Activated CD8-positive, alpha-beta memory T cell treated with anti-CD3 and anti-CD28 coated beads, Interleukin-2, amount 10 ng/mL, durations not matched to agents 7 days and 5 days (primary cell): ENCODE results near the gene PAAF1. TPM values are rescaled to one million over a fixed set of nuclear protein-coding genes. Genes with fewer than 3 reads are reported as not detected.

ENCODE experiments used
- ATAC-seq: fragments of 150-1000 bp; cut with Tn5 transposase; one replicate; pipeline ENCODE4 v1.10.0; 2021; ENCODE audit warnings: moderate library complexity
- CTCF ChIA-PET: fragments of 350-600 bp; sonication (Branson Sonifier 250); formaldehyde crosslinking; loops from one replicate; lab custom pipeline; 2021; ENCODE audit warnings: antibody characterized with exemption; lab: Charles Lee
- DNase-seq: peaks from one replicate; pipeline ENCODE4 v3.0.0-alpha.2; 2020
- H3K27ac Mint-ChIP-seq: one replicate; pipeline ENCODE4 v1.8.0; 2021; ENCODE audit warnings: mild to moderate bottlenecking, mixed read lengths
- H3K27me3 Mint-ChIP-seq: one replicate; pipeline ENCODE4 v1.8.0; 2021; ENCODE audit warnings: mixed read lengths
- H3K36me3 Mint-ChIP-seq: one replicate; pipeline ENCODE4 v1.8.0; 2021; ENCODE audit warnings: mild to moderate bottlenecking, mixed read lengths
- H3K4me1 Mint-ChIP-seq: one replicate; pipeline ENCODE4 v1.8.0; 2021; ENCODE audit warnings: mixed read lengths
- H3K4me3 Mint-ChIP-seq: one replicate; pipeline ENCODE4 v1.8.0; 2021; ENCODE audit warnings: mild to moderate bottlenecking, moderate library complexity, mixed read lengths
- H3K9me3 Mint-ChIP-seq: one replicate; pipeline ENCODE4 v1.8.0; 2022; ENCODE audit warnings: low read depth, mixed read lengths
- total RNA-seq, 2 experiments: library from RNA; stranded (reverse); gene quantifications; one replicate each; pipeline ENCODE4 v1.2.3, GENCODE V29; 2021

PAAF1 gene
- total RNA-seq, 2 experiments from 2014 or later: 21.0 to 25.5 TPM

DNA sequence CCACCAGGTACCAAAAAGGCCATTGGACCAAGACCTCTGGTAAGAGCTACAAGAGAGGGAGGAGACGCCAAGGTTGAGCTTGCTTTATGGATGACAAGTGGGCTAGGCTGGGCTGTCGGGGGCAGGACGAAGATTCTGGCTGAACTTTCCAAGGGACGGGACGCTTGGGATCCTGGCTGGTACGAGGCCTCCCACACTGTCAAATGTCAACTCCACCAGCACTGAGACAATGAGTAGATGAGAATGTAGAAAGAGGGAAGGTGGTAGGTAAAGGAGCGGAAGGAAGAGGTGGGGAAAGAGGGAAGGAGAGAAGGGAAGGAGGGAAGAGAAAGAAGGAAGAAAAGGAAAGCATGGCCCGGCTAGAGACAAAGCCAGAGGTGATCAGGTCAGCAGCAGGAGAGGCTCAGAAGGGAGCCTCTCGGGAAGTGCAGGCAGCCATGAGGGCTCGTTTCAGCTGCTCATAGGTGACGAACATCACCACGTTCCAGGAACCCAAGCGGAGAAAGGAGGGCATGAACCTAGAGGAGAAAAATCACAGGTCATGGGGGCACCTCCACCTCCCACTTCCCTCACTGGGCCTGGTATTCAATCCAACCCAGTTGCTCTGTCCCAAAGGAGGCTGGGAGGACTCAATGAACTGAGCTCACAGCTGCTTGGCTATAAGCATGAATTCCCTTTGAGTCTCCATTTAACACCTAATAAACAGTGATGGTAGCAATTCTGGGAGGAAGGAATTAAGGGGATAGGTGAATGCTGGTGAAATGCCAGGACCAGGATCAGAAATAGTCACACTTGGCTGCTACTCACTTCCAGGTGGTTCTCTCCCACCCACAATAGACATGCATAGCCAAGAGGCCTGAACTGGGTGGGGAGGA, 98.0 kb downstream of the PAAF1 start:
- Mint-ChIP-seq H3K4me3 (peak overlapping the region; percentile 14), H3K27me3 (no peaks in the 10 kb centered on the region), H3K27ac (peak overlapping the region; percentile 82), H3K4me1 (peaks cover 79% of the 10 kb centered on the region), H3K36me3 (peaks cover 57% of the 10 kb centered on the region), H3K9me3 (no peaks in the 10 kb centered on the region)
- CTCF ChIA-PET: interaction anchor here (0.6 to 1.5 kb wide), 5 partner anchors 7 to 57 kb away, joined by 3 to 4 read pairs (median 3); partner anchors contain the start of gene UCP2
- ATAC-seq (no peak), DNase-seq (no peak)

DNA sequence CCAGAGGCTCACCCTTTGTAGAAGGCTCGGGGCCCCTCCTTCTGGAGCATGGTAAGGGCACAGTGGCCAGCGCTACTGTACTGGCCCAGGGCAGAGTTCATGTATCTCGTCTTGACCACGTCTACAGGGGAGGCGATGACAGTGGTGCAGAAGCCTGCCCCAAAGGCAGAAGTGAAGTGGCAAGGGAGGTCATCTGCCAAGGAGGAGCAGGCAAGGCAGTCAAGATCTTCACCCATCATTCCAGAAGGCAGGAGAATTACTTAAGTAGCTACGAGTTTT, 98.6 kb downstream of the PAAF1 start:
- DNase-seq (no peak), ATAC-seq (no peak)
- Mint-ChIP-seq H3K4me1 (peaks cover 79% of the 10 kb centered on the region), H3K36me3 (peaks cover 61% of the 10 kb centered on the region), H3K27me3 (no peaks in the 10 kb centered on the region), H3K27ac (peak overlapping the region; percentile 18), H3K9me3 (no peaks in the 10 kb centered on the region), H3K4me3 (no peak overlapping the region)
- CTCF ChIA-PET: interaction anchor here (0.8 to 1.1 kb wide), 2 partner anchors 11 to 22 kb away, joined by 3 read pairs; no protein-coding TSS in a partner anchor

DNA sequence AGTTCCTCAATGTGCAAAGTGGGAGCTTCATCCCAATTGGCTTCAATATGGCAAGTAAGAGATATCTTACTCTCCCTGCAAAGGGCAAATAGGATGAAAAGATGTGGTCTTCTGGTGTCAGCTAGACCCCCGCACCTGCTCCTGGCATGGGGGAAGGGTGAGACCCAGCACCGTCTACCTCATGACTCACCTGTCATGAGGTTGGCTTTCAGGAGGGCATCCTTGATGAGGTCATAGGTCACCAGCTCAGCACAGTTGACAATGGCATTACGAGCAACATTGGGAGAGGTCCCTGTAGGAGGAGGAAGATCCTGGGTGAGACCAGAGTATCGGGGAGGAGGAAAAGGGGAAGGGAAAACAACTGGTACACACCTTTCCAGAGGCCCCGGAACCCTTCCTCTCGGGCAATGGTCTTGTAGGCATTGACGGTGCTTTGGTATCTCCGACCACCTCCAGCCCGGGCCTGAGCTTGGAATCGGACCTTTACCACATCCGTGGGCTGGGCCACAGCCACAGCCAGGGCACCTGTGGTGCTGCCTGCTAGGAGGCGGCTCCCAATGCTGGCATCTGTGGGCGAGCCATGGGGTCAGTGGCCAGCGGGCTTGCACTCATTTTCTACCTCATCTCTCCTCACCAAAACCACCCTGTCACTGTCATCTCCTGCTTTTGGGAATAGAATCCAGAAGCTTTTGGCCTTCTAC, 99.8 kb downstream of the PAAF1 start:
- no peak for ATAC-seq
- CTCF ChIA-PET: interaction anchor here (0.8 to 1.1 kb wide), 2 partner anchors 13 to 21 kb away, joined by 3 read pairs; no protein-coding TSS in a partner anchor

DNA sequence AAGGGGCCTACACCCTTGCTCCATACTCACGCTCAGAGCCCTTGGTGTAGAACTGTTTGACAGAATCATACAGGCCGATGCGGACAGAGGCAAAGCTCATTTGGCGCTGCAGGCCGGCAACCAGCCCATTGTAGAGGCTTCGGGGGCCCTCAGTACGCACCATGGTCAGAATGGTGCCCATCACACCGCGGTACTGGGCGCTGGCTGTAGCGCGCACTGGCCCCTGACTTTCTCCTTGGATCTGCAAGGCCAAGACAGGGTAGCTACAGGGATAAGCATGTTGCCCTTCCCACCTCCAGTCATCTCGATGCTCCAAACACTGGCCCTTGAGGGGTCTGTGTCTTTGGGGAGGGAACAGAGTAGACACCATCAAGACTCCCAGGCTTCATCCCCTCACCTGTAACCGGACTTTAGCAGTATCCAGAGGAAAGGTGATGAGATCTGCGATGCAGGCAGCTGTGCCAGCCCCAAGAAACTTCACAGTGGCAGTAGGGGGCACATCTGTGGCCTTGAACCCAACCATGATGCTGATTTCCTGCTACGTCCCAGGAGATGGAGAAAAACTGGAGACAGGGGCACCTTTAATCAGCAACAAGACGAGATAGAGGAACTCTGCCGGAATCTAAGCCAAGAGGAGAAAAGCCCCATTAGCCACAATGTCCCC, 101.2 kb downstream of the PAAF1 start:
- peaks cover 74% of the 10 kb centered on the region for H3K4me1 Mint-ChIP-seq
- no peak for DNase-seq
- H3K4me3 Mint-ChIP-seq: no peak overlapping the region
- H3K27me3 Mint-ChIP-seq: no peaks in the 10 kb centered on the region
- peak overlapping the region; percentile 64 for H3K27ac Mint-ChIP-seq
- no peak for ATAC-seq
- no peaks in the 10 kb centered on the region for H3K9me3 Mint-ChIP-seq
- CTCF ChIA-PET: no interaction called here
- peaks cover 82% of the 10 kb centered on the region for H3K36me3 Mint-ChIP-seq

More for the DNA sequence above, 99.8 kb downstream of the PAAF1 start:
- peaks cover 80% of the 10 kb centered on the region for H3K4me1 Mint-ChIP-seq
- peaks cover 73% of the 10 kb centered on the region for H3K36me3 Mint-ChIP-seq
- no peaks in the 10 kb centered on the region for H3K9me3 Mint-ChIP-seq
- DNase-seq: no peak
- H3K27me3 Mint-ChIP-seq: no peaks in the 10 kb centered on the region
- peak overlapping the region; percentile 59 for H3K27ac Mint-ChIP-seq
- no peak overlapping the region for H3K4me3 Mint-ChIP-seq

DNA sequence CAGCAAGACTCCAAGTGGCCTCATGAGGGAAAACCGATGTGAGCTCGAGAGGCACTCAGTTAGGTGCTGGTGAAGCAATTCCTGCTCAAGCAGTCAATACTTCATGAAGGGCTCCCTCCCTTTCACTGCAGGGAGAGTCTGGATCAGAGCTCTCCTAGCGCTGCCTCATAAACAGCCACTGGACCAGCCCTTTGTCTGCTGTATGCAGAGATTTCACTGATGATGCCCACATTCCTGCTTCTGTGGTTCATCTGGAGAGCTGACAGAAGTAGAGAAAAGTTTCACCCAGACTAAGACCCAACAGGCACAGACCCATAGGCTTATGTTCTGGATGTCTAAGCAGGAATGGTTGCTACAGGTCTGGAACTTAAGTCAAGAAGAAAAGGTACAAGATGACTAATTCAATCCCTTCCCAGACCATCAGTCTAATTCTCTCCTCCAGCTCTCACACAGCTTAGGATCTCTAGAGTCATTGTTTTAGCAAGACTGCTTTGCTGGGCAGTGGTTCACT, 101.8 kb downstream of the PAAF1 start:
- peak overlapping the region; percentile 55 for H3K4me3 Mint-ChIP-seq
- CTCF ChIA-PET: interaction anchor here (1.0 to 3.0 kb wide), 2 partner anchors 16 to 27 kb away, joined by 3 to 13 read pairs; no protein-coding TSS in a partner anchor
- peak overlapping the region; percentile 97 for H3K27ac Mint-ChIP-seq
- no peaks in the 10 kb centered on the region for H3K9me3 Mint-ChIP-seq
- DNase-seq (no peak), ATAC-seq (no peak)
- H3K36me3 Mint-ChIP-seq: peaks cover 81% of the 10 kb centered on the region
- H3K27me3 Mint-ChIP-seq: no peaks in the 10 kb centered on the region
- H3K4me1 Mint-ChIP-seq: peaks cover 71% of the 10 kb centered on the region

DNA sequence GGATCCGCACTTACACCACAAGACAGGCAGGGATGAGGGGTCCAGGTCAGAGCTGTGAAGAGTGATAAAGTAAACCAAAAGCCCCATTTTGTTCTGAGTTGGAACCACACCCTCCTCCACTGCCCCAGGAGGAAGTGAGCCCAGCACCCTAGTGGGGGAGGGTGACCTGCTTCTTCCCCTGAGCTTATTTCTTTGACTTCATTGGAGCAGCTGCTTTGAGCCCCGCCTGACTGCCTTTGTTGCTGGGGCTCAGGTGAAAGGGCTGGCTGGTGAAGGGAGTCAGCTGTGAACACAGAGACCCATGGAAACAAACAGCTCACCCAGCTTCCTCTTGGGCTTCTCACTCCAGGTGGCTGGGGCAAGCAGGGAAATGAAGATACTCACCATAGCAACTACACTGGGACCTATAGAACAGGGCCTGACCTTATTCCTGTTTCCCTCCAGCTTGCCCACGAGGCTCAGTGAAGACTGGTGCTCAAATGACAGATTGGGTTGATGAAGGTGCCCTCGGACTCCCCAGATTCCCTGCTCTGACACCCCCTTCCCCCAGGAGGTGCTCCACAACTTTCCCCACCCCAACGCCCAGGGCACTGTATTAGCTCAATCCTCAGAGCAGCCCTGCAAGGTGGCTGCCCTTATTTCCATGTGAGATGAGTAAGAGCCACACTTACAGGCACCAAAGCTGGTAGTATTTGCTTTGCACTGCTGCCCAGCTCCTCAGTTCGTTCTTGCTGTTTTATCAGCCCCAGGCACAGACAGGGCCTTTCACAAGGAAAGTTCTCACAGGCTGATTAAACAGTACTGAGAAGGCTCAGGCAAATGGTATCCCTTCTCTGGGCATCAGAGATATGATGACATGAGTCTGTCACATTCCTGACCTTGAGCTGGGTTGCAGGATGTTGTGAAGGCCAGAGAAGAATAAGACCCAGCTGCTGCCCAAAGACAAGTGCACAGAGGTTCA, 103.5 kb downstream of the PAAF1 start:
- H3K36me3 Mint-ChIP-seq: peaks cover 66% of the 10 kb centered on the region
- peak overlapping the region; percentile 93 for H3K4me3 Mint-ChIP-seq
- peak; percentile 43 for ATAC-seq
- peaks cover 66% of the 10 kb centered on the region for H3K4me1 Mint-ChIP-seq
- no peaks in the 10 kb centered on the region for H3K9me3 Mint-ChIP-seq
- H3K27ac Mint-ChIP-seq: peak overlapping the region; percentile 97
- DNase-seq: peak; percentile 92
- CTCF ChIA-PET: interaction anchor here (0.8 to 3.0 kb wide), 11 partner anchors 8 to 276 kb away, joined by 3 to 13 read pairs (median 7); partner anchors contain the start of genes C2CD3 and PPME1
- H3K27me3 Mint-ChIP-seq: no peaks in the 10 kb centered on the region

Other genes with a start within 250 kb of the PAAF1 start
- gene PLEKHB1, start 230.4 kb upstream of the PAAF1 start, total RNA-seq: 10 to 100 TPM in 1 of 2 experiments, 1 to 10 TPM in 1; 3.2 to 10.6 TPM
- gene RAB6A, start 115.9 kb upstream of the PAAF1 start, total RNA-seq: 10 to 100 TPM; 85.3 to 94.2 TPM
- gene MRPL48, start 89.1 kb upstream of the PAAF1 start, total RNA-seq: 10 to 100 TPM; 34.1 to 52.0 TPM
- gene COA4, start 153 bp upstream of the PAAF1 start, total RNA-seq: 10 to 100 TPM; 63.9 to 81.9 TPM
- gene DNAJB13, start 74.0 kb downstream of the PAAF1 start, total RNA-seq: under 1 TPM; 0.26 to 0.29 TPM
- gene UCP2, start 105.8 kb downstream of the PAAF1 start, total RNA-seq: 100 to 1,000 TPM; 199 to 288 TPM
- 1 to 10 TPM; 3.3 to 5.2 TPM for gene UCP3, start 132.1 kb downstream of the PAAF1 start, total RNA-seq